GM12878 (cell line): ENCODE results near the gene PASK. TPM values are rescaled to one million over a fixed set of nuclear protein-coding genes. Genes with fewer than 3 reads are reported as not detected.

Experiments
- ATF2 ChIP-seq: IDR thresholded peaks from 2 replicates; pipeline ENCODE4 v1.6.1; 2012; ENCODE audit warnings: low read length, inconsistent platforms
- EGR1 ChIP-seq, 2 experiments: IDR thresholded peaks; 1 replicate in 1 of 2; 2 replicates in 1 of 2; pipeline ENCODE4 v1.6.1; 2011 to 2012; ENCODE audit warnings: low read depth in 2 of 2, low read length in 2 of 2, borderline replicate concordance in 1 of 2, mild to moderate bottlenecking in 1 of 2, moderate library complexity in 1 of 2
- ESRRA ChIP-seq: IDR thresholded peaks from 2 replicates; pipeline ENCODE4 v1.6.1; 2012; ENCODE audit warnings: mild to moderate bottlenecking, low read length, improper control_type of control experiment
- FOXK2 ChIP-seq: fragments of 450-650 bp; IDR thresholded peaks from 2 replicates; pipeline ENCODE4 v1.6.1; 2017; ENCODE audit warnings: mild to moderate bottlenecking, moderate library complexity
- JUNB ChIP-seq: IDR thresholded peaks from 2 replicates; pipeline ENCODE4 v1.6.1; 2016; ENCODE audit warnings: antibody characterized with exemption, mild to moderate bottlenecking
- KDM1A ChIP-seq: fragments of 200-600 bp; sonication (generic); IDR thresholded peaks from 2 replicates; pipeline ENCODE4 v1.6.1; 2016; ENCODE audit warnings: borderline replicate concordance
- LARP7 ChIP-seq: fragments of 450-650 bp; IDR thresholded peaks from 2 replicates; pipeline ENCODE4 v1.6.1; 2017; ENCODE audit warnings: mild to moderate bottlenecking
- MLLT1 ChIP-seq: fragments of 450-650 bp; IDR thresholded peaks from 2 replicates; pipeline ENCODE4 v1.6.1; 2016; ENCODE audit warnings: mild to moderate bottlenecking
- NFYA ChIP-seq: IDR thresholded peaks from 2 replicates; pipeline ENCODE4 v1.6.1; 2011; ENCODE audit warnings: low read depth, mild to moderate bottlenecking, low read length, improper control_type of control experiment, borderline replicate concordance
- PKNOX1 ChIP-seq: fragments of 450-650 bp; IDR thresholded peaks from 2 replicates; pipeline ENCODE4 v1.6.1; 2016; ENCODE audit warnings: mild to moderate bottlenecking
- POLR2AphosphoS2 ChIP-seq: IDR thresholded peaks from 2 replicates; pipeline ENCODE4 v1.6.1; 2011; ENCODE audit warnings: low read depth, mild to moderate bottlenecking, low read length, improper control_type of control experiment, moderate library complexity
- RAD51 ChIP-seq: fragments of 450-650 bp; IDR thresholded peaks from 2 replicates; pipeline ENCODE4 v1.6.1; 2016; ENCODE audit warnings: moderate library complexity, mild to moderate bottlenecking, inconsistent platforms
- SMC3 ChIP-seq: IDR thresholded peaks from 2 replicates; pipeline ENCODE4 v1.6.1; 2011; ENCODE audit warnings: low read length, improper control_type of control experiment, borderline replicate concordance
- SPI1 ChIP-seq: IDR thresholded peaks from 2 replicates; pipeline ENCODE4 v1.6.1; 2011; ENCODE audit warnings: low read depth, mild to moderate bottlenecking, low read length, moderate library complexity, borderline replicate concordance; ENCODE audit not compliant: insufficient read depth
- SUZ12 ChIP-seq: fragments of 200-600 bp; sonication (generic); IDR thresholded peaks from one replicate; pipeline ENCODE4 v1.6.1; 2018; ENCODE audit warnings: antibody characterized with exemption, mild to moderate bottlenecking; ENCODE audit not compliant: unreplicated experiment
- TAF1 ChIP-seq: IDR thresholded peaks from 2 replicates; pipeline ENCODE4 v1.6.1; 2011; ENCODE audit warnings: mild to moderate bottlenecking, low read depth, low read length, borderline replicate concordance
- TCF12 ChIP-seq: IDR thresholded peaks from 2 replicates; pipeline ENCODE4 v1.6.1; 2011; ENCODE audit warnings: low read depth, mild to moderate bottlenecking, low read length
- ZBTB40 ChIP-seq: fragments of 450-650 bp; IDR thresholded peaks from 2 replicates; pipeline ENCODE4 v1.6.1; 2016; ENCODE audit warnings: mild to moderate bottlenecking, moderate library complexity, borderline replicate concordance
- polyA plus RNA-seq, 11 experiments: library from polyadenylated mRNA; depleted of rRNA in 4 of 11; unstranded in 6 of 11; stranded (reverse) in 5 of 11; fragments of >200 nt; fragmentation: Nextera tagmentation in 4 of 11; fragmentation: Illumina TruSeq in 1 of 11; extraction: Ambion mirVana in 4 of 11; extraction: Trizol in 1 of 11; gene quantifications; 1 replicate in 1 of 11; 2 replicates in 10 of 11; pipeline versions ENCODE4 v1.2.1 to v1.2.3, GENCODE V29; 2011 to 2016; ENCODE audit warnings: inconsistent platforms in 2 of 11, missing spikeins in 2 of 11, low read depth in 1 of 11
- total RNA-seq, 4 experiments: library from RNA; depleted of rRNA in 3 of 4; stranded (reverse); fragments of >200 nt in 3 of 4; fragmentation: Illumina TruSeq in 1 of 4; extraction: Trizol in 1 of 4; gene quantifications; 2 replicates each; pipeline versions ENCODE4 v1.2.1 to v1.2.3, GENCODE V29; 2013 to 2021
- TF ChIP-seq, protein P1 (sequence below): IDR thresholded peaks from 2 replicates; pipeline ENCODE4 v1.6.1; 2012; ENCODE audit warnings: low read depth, low read length, improper control_type of control experiment
- TF ChIP-seq, protein P2 (sequence below): fragments of 450-650 bp; IDR thresholded peaks from 2 replicates; pipeline ENCODE4 v1.6.1; 2014; ENCODE audit warnings: mild to moderate bottlenecking

The PASK gene
- total and polyA plus RNA-seq, 10 of the 15 experiments (the other 5 are each of a cell fraction or from before 2014, with no cell fraction given) = 9.6 to 62.2 (median 28.5) TPM

- TF ChIP-seq MLLT1 (no peak), TCF12 (peak; percentile 69; the same call in 1 of the 2 replicates), SMC3 (no peak), JUNB (no peak), EGR1 (IDR thresholded peaks at IDR 0.05; ENCODE audit: borderline replicate concordance in 1 of 2, low read depth in 2 of 2, low read length in 2 of 2) (no peak), PKNOX1 (no peak), NFYA (no peak), SUZ12 (no peak), KDM1A (no peak), LARP7 (peak; percentile 6; the same call in 1 of the 2 replicates), RAD51 (no peak), POLR2AphosphoS2 (no peak), ZBTB40 (no peak), SPI1 (peak; percentile 5; the same call in 1 of the 2 replicates), TAF1 (no peak), ESRRA (no peak), FOXK2 (no peak), ATF2 (no peak)
- TF ChIP-seq, protein P1, sequence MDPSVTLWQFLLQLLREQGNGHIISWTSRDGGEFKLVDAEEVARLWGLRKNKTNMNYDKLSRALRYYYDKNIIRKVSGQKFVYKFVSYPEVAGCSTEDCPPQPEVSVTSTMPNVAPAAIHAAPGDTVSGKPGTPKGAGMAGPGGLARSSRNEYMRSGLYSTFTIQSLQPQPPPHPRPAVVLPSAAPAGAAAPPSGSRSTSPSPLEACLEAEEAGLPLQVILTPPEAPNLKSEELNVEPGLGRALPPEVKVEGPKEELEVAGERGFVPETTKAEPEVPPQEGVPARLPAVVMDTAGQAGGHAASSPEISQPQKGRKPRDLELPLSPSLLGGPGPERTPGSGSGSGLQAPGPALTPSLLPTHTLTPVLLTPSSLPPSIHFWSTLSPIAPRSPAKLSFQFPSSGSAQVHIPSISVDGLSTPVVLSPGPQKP = no peak
- TF ChIP-seq, protein P2, sequence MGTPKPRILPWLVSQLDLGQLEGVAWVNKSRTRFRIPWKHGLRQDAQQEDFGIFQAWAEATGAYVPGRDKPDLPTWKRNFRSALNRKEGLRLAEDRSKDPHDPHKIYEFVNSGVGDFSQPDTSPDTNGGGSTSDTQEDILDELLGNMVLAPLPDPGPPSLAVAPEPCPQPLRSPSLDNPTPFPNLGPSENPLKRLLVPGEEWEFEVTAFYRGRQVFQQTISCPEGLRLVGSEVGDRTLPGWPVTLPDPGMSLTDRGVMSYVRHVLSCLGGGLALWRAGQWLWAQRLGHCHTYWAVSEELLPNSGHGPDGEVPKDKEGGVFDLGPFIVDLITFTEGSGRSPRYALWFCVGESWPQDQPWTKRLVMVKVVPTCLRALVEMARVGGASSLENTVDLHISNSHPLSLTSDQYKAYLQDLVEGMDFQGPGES = no peak
Observed at GRCh38 chr2:241088376-241088775, 60.9 kb downstream of the PASK start (continued).
